ENCODE data around the gene IL18. TPM values are rescaled to one million over a fixed set of nuclear protein-coding genes. Genes with fewer than 3 reads are reported as not detected.
A peak's percentile ranks its signal among the peaks of the same experiment; 100 is the strongest.

Gene IL18
- total RNA-seq, 2 experiments from 2014 or later, result 0.27 TPM; not detected in 1

DNA sequence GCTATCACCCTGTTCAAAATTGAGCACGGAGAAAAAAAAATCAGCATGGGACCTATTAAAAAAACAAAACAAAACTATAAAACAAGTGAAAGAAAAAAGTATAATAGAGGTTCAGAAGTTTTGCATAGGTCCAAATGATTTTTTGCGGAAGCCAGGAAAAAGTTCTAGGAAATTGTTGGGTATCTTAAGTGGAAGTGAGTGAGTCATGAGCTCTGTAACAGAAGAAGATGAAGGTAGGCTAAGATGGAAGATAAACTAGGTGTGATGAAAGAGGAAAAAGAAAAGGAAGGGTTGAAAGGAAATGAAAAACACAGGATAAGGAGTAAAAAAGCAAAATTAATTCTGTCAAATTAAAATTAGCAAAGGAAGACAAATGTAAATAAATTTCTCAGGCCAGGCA lies 49.4 kb downstream of the IL18 start:
- no peaks in the 10 kb centered on the region for H3K27me3 Mint-ChIP-seq
- ChIA-PET CTCF (interaction anchor here (1.0 to 1.9 kb wide), 2 partner anchors 9 to 1175 kb away, joined by 3 to 5 read pairs; no protein-coding TSS in a partner anchor), POLR2A (interaction anchor here (0.5 kb wide), 1 partner anchor 178 kb away, joined by 3 read pairs; no protein-coding TSS in a partner anchor)
- H3K4me3 Mint-ChIP-seq, result no peak overlapping the region
- no peak overlapping the region for H3K4me3 ChIP-seq (ENCODE audit: low read length)
- no peak overlapping the region for H3K27ac Mint-ChIP-seq
- no peak overlapping the region for H3K27ac ChIP-seq (ENCODE audit: low read depth in 1 of 2, low read length in 2 of 2)
- no peaks in the 10 kb centered on the region for H3K27me3 ChIP-seq (ENCODE audit: control insufficient read depth in 1 of 2, insufficient read depth in 2 of 2, low read length in 2 of 2)
- H3K36me3 Mint-ChIP-seq (ENCODE audit: low read depth), result no peaks in the 10 kb centered on the region
- H3K4me1 ChIP-seq (ENCODE audit: insufficient read depth, low read length), result no peaks in the 10 kb centered on the region
- no peaks in the 10 kb centered on the region for H3K4me1 Mint-ChIP-seq (ENCODE audit: low read depth)
- intact Hi-C loops (cut with DNase I, micrococcal nuclease), result loop anchor here in 1 of 2 experiments (5.0 kb wide), 1 partner anchor 108 kb away; no protein-coding TSS in a partner anchor
- TF ChIP-seq, protein P1, sequence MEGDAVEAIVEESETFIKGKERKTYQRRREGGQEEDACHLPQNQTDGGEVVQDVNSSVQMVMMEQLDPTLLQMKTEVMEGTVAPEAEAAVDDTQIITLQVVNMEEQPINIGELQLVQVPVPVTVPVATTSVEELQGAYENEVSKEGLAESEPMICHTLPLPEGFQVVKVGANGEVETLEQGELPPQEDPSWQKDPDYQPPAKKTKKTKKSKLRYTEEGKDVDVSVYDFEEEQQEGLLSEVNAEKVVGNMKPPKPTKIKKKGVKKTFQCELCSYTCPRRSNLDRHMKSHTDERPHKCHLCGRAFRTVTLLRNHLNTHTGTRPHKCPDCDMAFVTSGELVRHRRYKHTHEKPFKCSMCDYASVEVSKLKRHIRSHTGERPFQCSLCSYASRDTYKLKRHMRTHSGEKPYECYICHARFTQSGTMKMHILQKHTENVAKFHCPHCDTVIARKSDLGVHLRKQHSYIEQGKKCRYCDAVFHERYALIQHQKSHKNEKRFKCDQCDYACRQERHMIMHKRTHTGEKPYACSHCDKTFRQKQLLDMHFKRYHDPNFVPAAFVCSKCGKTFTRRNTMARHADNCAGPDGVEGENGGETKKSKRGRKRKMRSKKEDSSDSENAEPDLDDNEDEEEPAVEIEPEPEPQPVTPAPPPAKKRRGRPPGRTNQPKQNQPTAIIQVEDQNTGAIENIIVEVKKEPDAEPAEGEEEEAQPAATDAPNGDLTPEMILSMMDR (IDR thresholded peaks at IDR 0.05), result no peak
- ATAC-seq (ENCODE audit: poor library complexity) (no peak), DNase-seq (no peak)
- H3K9me3 ChIP-seq (ENCODE audit: control insufficient read depth in 1 of 2, insufficient read depth in 1 of 2, low read length in 2 of 2), result no peaks in the 10 kb centered on the region
- no peaks in the 10 kb centered on the region for H3K36me3 ChIP-seq (ENCODE audit: insufficient read depth, low read length)
- no peaks in the 10 kb centered on the region for H3K9me3 Mint-ChIP-seq

DNA sequence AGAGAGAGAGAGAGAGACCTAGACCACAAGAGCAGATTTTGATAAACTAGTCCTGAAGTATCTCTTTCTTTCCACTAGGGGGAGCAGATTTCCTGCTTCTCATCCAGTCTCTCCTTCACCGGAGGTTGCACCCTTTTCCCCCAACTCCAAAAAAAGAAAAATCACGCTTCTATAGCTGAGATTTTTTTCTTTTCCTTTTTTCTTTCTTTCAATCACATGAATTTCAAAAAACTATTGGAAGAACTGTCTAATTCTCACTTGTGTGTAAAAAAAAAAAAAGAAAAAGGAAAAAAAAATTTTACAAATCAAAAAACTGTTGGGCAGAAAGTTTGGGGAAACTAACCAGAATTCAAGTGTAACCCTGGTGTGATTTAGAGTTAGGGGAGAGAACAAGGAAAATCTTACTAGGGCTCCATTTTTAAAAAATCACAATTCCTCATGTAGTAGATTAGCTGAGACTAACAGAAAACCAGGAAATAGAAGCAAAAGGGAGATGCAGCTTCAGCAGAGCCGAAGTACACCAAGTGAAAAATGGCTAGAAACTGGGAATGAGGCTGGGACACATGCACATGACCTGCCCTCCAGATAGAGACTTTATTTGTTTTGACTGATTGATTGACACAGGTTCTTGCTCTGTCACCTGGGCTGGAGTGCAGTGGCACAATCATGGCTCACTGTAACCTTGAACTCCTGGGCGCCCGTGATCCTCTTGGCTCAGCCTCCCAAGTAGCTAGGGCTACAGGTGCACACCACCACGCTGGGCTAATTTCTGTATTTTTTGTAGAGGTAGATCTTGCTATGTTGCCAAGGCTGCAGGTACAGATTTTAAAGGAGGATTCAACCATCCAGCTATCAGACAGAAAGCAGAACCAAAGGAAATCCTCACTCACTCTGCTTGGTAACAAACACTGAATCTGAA lies 50.1 kb downstream of the IL18 start:
- Histone ChIP-seq H3K36me3 (ENCODE audit: insufficient read depth, low read length) (no peaks in the 10 kb centered on the region), H3K4me1 (ENCODE audit: insufficient read depth, low read length) (no peaks in the 10 kb centered on the region), H3K9me3 (ENCODE audit: control insufficient read depth in 1 of 2, insufficient read depth in 1 of 2, low read length in 2 of 2) (no peaks in the 10 kb centered on the region), H3K27me3 (ENCODE audit: control insufficient read depth in 1 of 2, insufficient read depth in 2 of 2, low read length in 2 of 2) (no peaks in the 10 kb centered on the region), H3K4me3 (ENCODE audit: low read length) (no peak overlapping the region), H3K27ac (ENCODE audit: low read depth in 1 of 2, low read length in 2 of 2) (no peak overlapping the region)
- Mint-ChIP-seq H3K27ac (no peak overlapping the region), H3K36me3 (ENCODE audit: low read depth) (no peaks in the 10 kb centered on the region), H3K4me3 (no peak overlapping the region), H3K9me3 (no peaks in the 10 kb centered on the region), H3K27me3 (no peaks in the 10 kb centered on the region), H3K4me1 (ENCODE audit: low read depth) (no peaks in the 10 kb centered on the region)
- ATAC-seq (ENCODE audit: poor library complexity) (peak; percentile 57), DNase-seq (peak in 4 of 14 experiments; percentile 13 to 68 (median 58))
- intact Hi-C loops (cut with DNase I, micrococcal nuclease), result loop anchor here in 1 of 2 experiments (2.0 to 5.0 kb wide), 2 partner anchors 109 to 167 kb away; no protein-coding TSS in a partner anchor
- TF ChIP-seq, protein P1 (IDR thresholded peaks at IDR 0.05), result peak; percentile 88
- ChIA-PET CTCF (interaction anchor here (0.7 to 1.9 kb wide), 7 partner anchors 9 to 1761 kb away, joined by 3 to 5 read pairs (median 3); partner anchors contain the start of genes SDHD, TIMM8B and USP28), POLR2A (interaction anchor here (0.5 kb wide), 1 partner anchor 178 kb away, joined by 3 read pairs; no protein-coding TSS in a partner anchor)

DNA sequence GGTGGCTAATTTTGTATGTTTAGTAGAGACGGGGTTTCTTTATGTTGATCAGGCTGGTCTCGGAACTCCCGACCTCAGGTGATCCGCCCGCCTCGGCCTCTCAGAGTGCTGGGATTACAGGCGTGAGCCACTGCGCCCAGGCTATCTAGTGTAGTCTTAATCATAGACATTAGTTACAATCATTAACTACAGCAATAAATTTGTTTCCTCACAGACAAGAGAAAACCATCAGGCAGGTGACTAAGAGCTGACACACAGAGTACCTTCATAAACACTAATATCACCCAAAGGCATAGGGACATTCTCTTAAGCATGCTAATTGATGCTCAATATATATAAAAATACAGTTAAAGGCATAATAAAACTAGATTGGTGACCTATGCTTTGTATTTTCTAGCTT lies 57.8 kb downstream of the IL18 start:
- no peaks in the 10 kb centered on the region for H3K27me3 ChIP-seq (ENCODE audit: control insufficient read depth in 1 of 2, insufficient read depth in 2 of 2, low read length in 2 of 2)
- H3K4me3 ChIP-seq (ENCODE audit: low read length), result no peak overlapping the region
- H3K27ac Mint-ChIP-seq, result no peak overlapping the region
- no peaks in the 10 kb centered on the region for H3K9me3 ChIP-seq (ENCODE audit: control insufficient read depth in 1 of 2, insufficient read depth in 1 of 2, low read length in 2 of 2)
- no peak overlapping the region for H3K27ac ChIP-seq (ENCODE audit: low read depth in 1 of 2, low read length in 2 of 2)
- no peak overlapping the region for H3K4me3 Mint-ChIP-seq
- ChIA-PET POLR2A (interaction anchor here (1.0 kb wide), 1 partner anchor 16 kb away, joined by 3 read pairs; no protein-coding TSS in a partner anchor), CTCF (no interaction called here)
- H3K4me1 Mint-ChIP-seq (ENCODE audit: low read depth), result no peaks in the 10 kb centered on the region
- no peaks in the 10 kb centered on the region for H3K9me3 Mint-ChIP-seq
- TF ChIP-seq, protein P1 (IDR thresholded peaks at IDR 0.05), result no peak
- peaks cover 9% of the 10 kb centered on the region for H3K36me3 Mint-ChIP-seq (ENCODE audit: low read depth)
- intact Hi-C loops (cut with DNase I, micrococcal nuclease), result no loop called here
- no peaks in the 10 kb centered on the region for H3K4me1 ChIP-seq (ENCODE audit: insufficient read depth, low read length)
- ATAC-seq (ENCODE audit: poor library complexity) (no peak), DNase-seq (no peak)
- no peaks in the 10 kb centered on the region for H3K27me3 Mint-ChIP-seq
- peaks cover 2% of the 10 kb centered on the region for H3K36me3 ChIP-seq (ENCODE audit: insufficient read depth, low read length)

Data from CD4-positive, alpha-beta T cell (primary cell).